ENCODE measurements around the gene RARRES2.
A peak's percentile ranks its signal among the peaks of the same experiment; 100 is the strongest.

The RARRES2 gene

GRCh38 chr7:150372271-150373048, 31.0 kb upstream of the RARRES2 start:
- no peak overlapping the region for H3K23ac ChIP-seq (ENCODE audit: low read length)
- peak overlapping the region; percentile 100 for H3K4ac ChIP-seq (ENCODE audit: low read depth, low read length)
- peaks cover 56 to 64% of the 10 kb centered on the region in 2 experiments for H3K4me1 ChIP-seq (ENCODE audit: control insufficient read depth in 1 of 2, insufficient read depth in 2 of 2, low read length in 2 of 2)
- H4K91ac ChIP-seq (ENCODE audit: low read depth, low read length), result peak overlapping the region; percentile 98
- H2AFZ ChIP-seq (ENCODE audit: insufficient read depth, low read length, poor library complexity), result peak overlapping the region; percentile 46
- no CpG with 5 or more reads among the region's 79 CpGs for WGBS (ENCODE audit: extremely low coverage, insufficient coverage, insufficient read length)
- no peak overlapping the region for H3K9ac ChIP-seq (ENCODE audit: low read length)
- H2BK120ac ChIP-seq (ENCODE audit: insufficient read depth, low read length, poor library complexity), result peak overlapping the region; percentile 83
- peak overlapping the region; percentile 7 for H3K4me2 ChIP-seq (ENCODE audit: low read length)
- peak overlapping the region; percentile 100 for H3K27ac ChIP-seq (ENCODE audit: low read depth, low read length)
- H3K79me1 ChIP-seq (ENCODE audit: low read length), result peaks cover 70% of the 10 kb centered on the region
- no peaks in the 10 kb centered on the region for H3K27me3 ChIP-seq (ENCODE audit: insufficient read depth, low read length)
- H3K18ac ChIP-seq (ENCODE audit: low read length), result peak overlapping the region; percentile 95
- peak overlapping the region; percentile 99 for H2BK5ac ChIP-seq (ENCODE audit: low read depth, low read length, poor library complexity)
- H3K14ac ChIP-seq (ENCODE audit: low read length), result peak overlapping the region; percentile 92
- H2BK12ac ChIP-seq (ENCODE audit: low read length), result peak overlapping the region; percentile 89
- H3K36me3 ChIP-seq (ENCODE audit: control insufficient read depth in 1 of 2, insufficient read depth in 2 of 2, low read length in 2 of 2), result peaks cover 35 to 37% of the 10 kb centered on the region in 2 experiments
- H3K79me2 ChIP-seq (ENCODE audit: control insufficient read depth, insufficient read depth, low read length, poor library complexity), result peaks cover 53% of the 10 kb centered on the region
- H3K4me3 ChIP-seq (ENCODE audit: low read depth, low read length), result no peak overlapping the region
- H2AK5ac ChIP-seq (ENCODE audit: low read length), result peak overlapping the region; percentile 95
- H3K9me3 ChIP-seq (ENCODE audit: insufficient read depth, low read depth, low read length), result no peaks in the 10 kb centered on the region
- peak overlapping the region; percentile 59 for H4K12ac ChIP-seq (ENCODE audit: low read depth, low read length)
- peak overlapping the region; percentile 90 for H4K8ac ChIP-seq (ENCODE audit: low read depth, low read length)
- no peak for DNase-seq

DNA sequence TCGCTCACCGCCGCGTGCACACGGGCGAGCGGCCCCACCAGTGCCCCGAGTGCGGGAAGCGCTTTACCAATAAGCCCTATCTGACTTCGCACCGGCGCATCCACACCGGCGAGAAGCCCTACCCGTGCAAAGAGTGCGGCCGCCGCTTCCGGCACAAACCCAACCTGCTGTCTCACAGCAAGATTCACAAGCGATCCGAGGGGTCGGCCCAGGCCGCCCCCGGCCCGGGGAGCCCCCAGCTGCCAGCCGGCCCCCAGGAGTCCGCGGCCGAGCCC, 30.5 kb upstream of the RARRES2 start:
- H2BK12ac ChIP-seq (ENCODE audit: low read length), result no peak overlapping the region
- peaks cover 69% of the 10 kb centered on the region for H3K79me1 ChIP-seq (ENCODE audit: low read length)
- H3K4me3 ChIP-seq (ENCODE audit: low read depth, low read length), result no peak overlapping the region
- no peak overlapping the region for H3K4me2 ChIP-seq (ENCODE audit: low read length)
- peak overlapping the region; percentile 66 for H3K18ac ChIP-seq (ENCODE audit: low read length)
- H3K4me1 ChIP-seq (ENCODE audit: control insufficient read depth in 1 of 2, insufficient read depth in 2 of 2, low read length in 2 of 2), result peaks cover 54 to 63% of the 10 kb centered on the region in 2 experiments
- WGBS (ENCODE audit: extremely low coverage, insufficient coverage, insufficient read length), result no CpG with 5 or more reads among the region's 30 CpGs
- H2AFZ ChIP-seq (ENCODE audit: insufficient read depth, low read length, poor library complexity), result no peak overlapping the region
- H3K9ac ChIP-seq (ENCODE audit: low read length), result no peak overlapping the region
- peak overlapping the region; percentile 7 for H2AK5ac ChIP-seq (ENCODE audit: low read length)
- H3K14ac ChIP-seq (ENCODE audit: low read length), result peak overlapping the region; percentile 99
- peaks cover 35 to 37% of the 10 kb centered on the region in 2 experiments for H3K36me3 ChIP-seq (ENCODE audit: control insufficient read depth in 1 of 2, insufficient read depth in 2 of 2, low read length in 2 of 2)
- no peak overlapping the region for H4K12ac ChIP-seq (ENCODE audit: low read depth, low read length)
- H3K23ac ChIP-seq (ENCODE audit: low read length), result no peak overlapping the region
- H2BK120ac ChIP-seq (ENCODE audit: insufficient read depth, low read length, poor library complexity), result peak overlapping the region; percentile 75
- peaks cover 53% of the 10 kb centered on the region for H3K79me2 ChIP-seq (ENCODE audit: control insufficient read depth, insufficient read depth, low read length, poor library complexity)
- H4K91ac ChIP-seq (ENCODE audit: low read depth, low read length), result peak overlapping the region; percentile 98
- H3K27ac ChIP-seq (ENCODE audit: low read depth, low read length), result peak overlapping the region; percentile 100
- DNase-seq, result no peak
- H3K4ac ChIP-seq (ENCODE audit: low read depth, low read length), result peak overlapping the region; percentile 100
- no peaks in the 10 kb centered on the region for H3K9me3 ChIP-seq (ENCODE audit: insufficient read depth, low read depth, low read length)
- peak overlapping the region; percentile 6 for H4K8ac ChIP-seq (ENCODE audit: low read depth, low read length)
- no peaks in the 10 kb centered on the region for H3K27me3 ChIP-seq (ENCODE audit: insufficient read depth, low read length)
- peak overlapping the region; percentile 99 for H2BK5ac ChIP-seq (ENCODE audit: low read depth, low read length, poor library complexity)

DNA sequence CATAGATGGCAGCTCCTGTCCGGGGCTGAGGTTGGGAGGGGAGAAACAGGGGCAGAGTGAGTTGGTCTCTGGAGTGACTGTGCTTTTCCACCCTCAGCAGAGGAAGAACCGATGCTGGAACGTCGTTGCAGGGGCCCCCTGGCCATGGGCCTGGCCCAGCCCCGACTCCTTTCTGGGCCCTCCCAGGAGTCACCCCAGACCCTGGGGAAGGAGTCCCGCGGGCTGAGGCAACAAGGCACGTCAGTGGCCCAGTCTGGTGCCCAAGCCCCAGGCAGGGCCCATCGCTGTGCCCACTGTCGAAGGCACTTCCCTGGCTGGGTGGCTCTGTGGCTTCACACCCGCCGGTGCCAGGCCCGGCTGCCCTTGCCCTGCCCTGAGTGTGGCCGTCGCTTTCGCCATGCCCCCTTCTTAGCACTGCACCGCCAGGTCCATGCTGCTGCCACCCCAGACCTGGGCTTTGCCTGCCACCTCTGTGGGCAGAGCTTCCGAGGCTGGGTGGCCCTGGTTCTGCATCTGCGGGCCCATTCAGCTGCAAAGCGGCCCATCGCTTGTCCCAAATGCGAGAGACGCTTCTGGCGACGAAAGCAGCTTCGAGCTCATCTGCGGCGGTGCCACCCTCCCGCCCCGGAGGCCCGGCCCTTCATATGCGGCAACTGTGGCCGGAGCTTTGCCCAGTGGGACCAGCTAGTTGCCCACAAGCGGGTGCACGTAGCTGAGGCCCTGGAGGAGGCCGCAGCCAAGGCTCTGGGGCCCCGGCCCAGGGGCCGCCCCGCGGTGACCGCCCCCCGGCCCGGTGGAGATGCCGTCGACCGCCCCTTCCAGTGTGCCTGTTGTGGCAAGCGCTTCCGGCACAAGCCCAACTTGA, 29.9 kb upstream of the RARRES2 start:
- H3K36me3 ChIP-seq (ENCODE audit: control insufficient read depth in 1 of 2, insufficient read depth in 2 of 2, low read length in 2 of 2), result peaks cover 35 to 37% of the 10 kb centered on the region in 2 experiments
- WGBS (ENCODE audit: extremely low coverage, insufficient coverage, insufficient read length), result no CpG with 5 or more reads among the region's 48 CpGs
- peak overlapping the region; percentile 75 for H2BK120ac ChIP-seq (ENCODE audit: insufficient read depth, low read length, poor library complexity)
- peaks cover 50% of the 10 kb centered on the region for H3K79me2 ChIP-seq (ENCODE audit: control insufficient read depth, insufficient read depth, low read length, poor library complexity)
- H3K4me3 ChIP-seq (ENCODE audit: low read depth, low read length), result no peak overlapping the region
- peak overlapping the region; percentile 90 for H2AK5ac ChIP-seq (ENCODE audit: low read length)
- H3K4ac ChIP-seq (ENCODE audit: low read depth, low read length), result peak overlapping the region; percentile 100
- H3K4me2 ChIP-seq (ENCODE audit: low read length), result no peak overlapping the region
- H4K12ac ChIP-seq (ENCODE audit: low read depth, low read length), result peak overlapping the region; percentile 82
- no peaks in the 10 kb centered on the region for H3K27me3 ChIP-seq (ENCODE audit: insufficient read depth, low read length)
- H3K27ac ChIP-seq (ENCODE audit: low read depth, low read length), result peak overlapping the region; percentile 100
- H2AFZ ChIP-seq (ENCODE audit: insufficient read depth, low read length, poor library complexity), result peak overlapping the region; percentile 47
- no peak overlapping the region for H3K23ac ChIP-seq (ENCODE audit: low read length)
- H4K91ac ChIP-seq (ENCODE audit: low read depth, low read length), result peak overlapping the region; percentile 98
- H3K18ac ChIP-seq (ENCODE audit: low read length), result peak overlapping the region; percentile 90
- H3K79me1 ChIP-seq (ENCODE audit: low read length), result peaks cover 65% of the 10 kb centered on the region
- H2BK5ac ChIP-seq (ENCODE audit: low read depth, low read length, poor library complexity), result peak overlapping the region; percentile 99
- no peak for DNase-seq
- H4K8ac ChIP-seq (ENCODE audit: low read depth, low read length), result peak overlapping the region; percentile 15
- H2BK12ac ChIP-seq (ENCODE audit: low read length), result peak overlapping the region; percentile 79
- no peak overlapping the region for H3K9ac ChIP-seq (ENCODE audit: low read length)
- no peaks in the 10 kb centered on the region for H3K9me3 ChIP-seq (ENCODE audit: insufficient read depth, low read depth, low read length)
- H3K4me1 ChIP-seq (ENCODE audit: control insufficient read depth in 1 of 2, insufficient read depth in 2 of 2, low read length in 2 of 2), result peaks cover 51 to 58% of the 10 kb centered on the region in 2 experiments
- H3K14ac ChIP-seq (ENCODE audit: low read length), result peak overlapping the region; percentile 99

GRCh38 chr7:150370612-150371071, 29.2 kb upstream of the RARRES2 start:
- Histone ChIP-seq H3K36me3 (ENCODE audit: control insufficient read depth in 1 of 2, insufficient read depth in 2 of 2, low read length in 2 of 2) (peaks cover 35 to 37% of the 10 kb centered on the region in 2 experiments), H3K14ac (ENCODE audit: low read length) (peak overlapping the region; percentile 99), H2AK5ac (ENCODE audit: low read length) (peak overlapping the region; percentile 17), H3K27me3 (ENCODE audit: insufficient read depth, low read length) (no peaks in the 10 kb centered on the region), H3K9ac (ENCODE audit: low read length) (peak overlapping the region; percentile 24), H3K23ac (ENCODE audit: low read length) (peak overlapping the region; percentile 50), H3K18ac (ENCODE audit: low read length) (peak overlapping the region; percentile 100), H3K9me3 (ENCODE audit: insufficient read depth, low read depth, low read length) (no peaks in the 10 kb centered on the region), H3K4me2 (ENCODE audit: low read length) (peak overlapping the region; percentile 72), H3K27ac (ENCODE audit: low read depth, low read length) (peak overlapping the region; percentile 100), H4K91ac (ENCODE audit: low read depth, low read length) (peak overlapping the region; percentile 98), H2BK5ac (ENCODE audit: low read depth, low read length, poor library complexity) (peak overlapping the region; percentile 99), H4K12ac (ENCODE audit: low read depth, low read length) (peak overlapping the region; percentile 97), H3K4me3 (ENCODE audit: low read depth, low read length) (no peak overlapping the region), H2BK120ac (ENCODE audit: insufficient read depth, low read length, poor library complexity) (peak overlapping the region; percentile 96), H3K79me2 (ENCODE audit: control insufficient read depth, insufficient read depth, low read length, poor library complexity) (peaks cover 50% of the 10 kb centered on the region), H3K4me1 (ENCODE audit: control insufficient read depth in 1 of 2, insufficient read depth in 2 of 2, low read length in 2 of 2) (peaks cover 50 to 53% of the 10 kb centered on the region in 2 experiments), H3K79me1 (ENCODE audit: low read length) (peaks cover 62% of the 10 kb centered on the region), H3K4ac (ENCODE audit: low read depth, low read length) (peak overlapping the region; percentile 100), H2BK12ac (ENCODE audit: low read length) (peak overlapping the region; percentile 91), H4K8ac (ENCODE audit: low read depth, low read length) (peak overlapping the region; percentile 98), H2AFZ (ENCODE audit: insufficient read depth, low read length, poor library complexity) (no peak overlapping the region)
- DNase-seq, result no peak
- no CpG with 5 or more reads among the region's 3 CpGs for WGBS (ENCODE audit: extremely low coverage, insufficient coverage, insufficient read length)

Data from trophoblast cell (in vitro differentiated cells and primary cell).